ENCODE results near the gene FIP1L1. TPM values are rescaled to one million over a fixed set of nuclear protein-coding genes. Genes with fewer than 3 reads are reported as not detected.

FIP1L1 gene
- total and polyA plus RNA-seq, 2 of the 4 experiments (the other 2 are of a cell fraction) = 31.1 to 37.5 TPM

- Histone ChIP-seq H3K18ac (ENCODE audit: low read depth, low read length) (no peak overlapping the region), H3K9me1 (ENCODE audit: insufficient read depth, low read length) (peaks cover 7% of the 10 kb centered on the region), H3K9ac (ENCODE audit: low read depth, low read length) (no peak overlapping the region), H2BK15ac (ENCODE audit: low read depth, low read length) (no peak overlapping the region), H3K79me1 (ENCODE audit: low read depth in 1 of 2, low read length in 2 of 2) (peaks cover 21 to 35% of the 10 kb centered on the region in 2 experiments), H4K91ac (ENCODE audit: insufficient read depth, low read depth, low read length) (no peak overlapping the region), H3K9me3 (ENCODE audit: control insufficient read depth, insufficient read depth, low read length) (no peaks in the 10 kb centered on the region), H3K4me3 (ENCODE audit: insufficient read depth, low read depth, low read length) (no peak overlapping the region), H2BK20ac (ENCODE audit: low read depth, low read length) (no peak overlapping the region), H2BK5ac (ENCODE audit: low read depth, low read length, poor library complexity, severe bottlenecking) (no peak overlapping the region), H3K4me1 (ENCODE audit: control insufficient read depth, insufficient read depth, low read length) (peaks cover 6% of the 10 kb centered on the region), H3K14ac (replicated peaks; ENCODE audit: low read depth, low read length) (no peak overlapping the region), H2AFZ (replicated peaks; ENCODE audit: low read length, poor library complexity) (no peak overlapping the region), H3K27ac (ENCODE audit: insufficient read depth, low read length) (no peak overlapping the region), H4K5ac (ENCODE audit: low read depth, low read length) (no peak overlapping the region), H3K23ac (ENCODE audit: low read depth, low read length) (0 out of 2 replicates have a peak overlapping the region, but pooled peaks have one; percentile 23), H2AK9ac (replicated peaks; ENCODE audit: low read depth, low read length, poor library complexity) (no peak overlapping the region), H3K27me3 (ENCODE audit: control insufficient read depth, insufficient read depth, low read length) (no peaks in the 10 kb centered on the region), H3K4me2 (ENCODE audit: low read depth, low read length) (no peak overlapping the region), H4K8ac (ENCODE audit: low read depth in 2 of 2, low read length in 2 of 2) (no peak overlapping the region), H3K4ac (ENCODE audit: low read depth, low read length) (no peak overlapping the region), H3K36me3 (ENCODE audit: control insufficient read depth, insufficient read depth, low read length) (peaks cover 22% of the 10 kb centered on the region), H4K20me1 (ENCODE audit: insufficient read depth, low read length) (no peaks in the 10 kb centered on the region; the same call in 1 of the 2 replicates), H2BK120ac (ENCODE audit: low read depth, low read length) (no peak overlapping the region), H3K56ac (ENCODE audit: extremely low read depth, insufficient read depth, low read length) (no peak overlapping the region), H2AK5ac (ENCODE audit: low read depth, low read length) (no peak overlapping the region)
- ChIA-PET POLR2A (ENCODE audit: unreplicated experiment) (no interaction called here), CTCF (no interaction called here)
- in situ Hi-C loops (cut with MboI; ENCODE audit: low sequenced_read_pairs) = no loop called here
- no TSS peak for BruUV-seq (replicated peaks)
- DNase-seq (no peak), ATAC-seq (ENCODE audit: low read depth) (no peak)
- WGBS, 2 experiments (ENCODE audit: extremely low coverage in 2 of 2, insufficient read length in 1 of 2) = 86% methylated on average over 1 of the region's 3 CpGs; no CpG with 5 or more reads in 1 of the 2 experiments
- dilution Hi-C loops (cut with HindIII; ENCODE audit: low sequenced_read_pairs, unreplicated experiment) = no loop called here
- no peak for TF ChIP-seq MXI1 (IDR thresholded peaks at IDR 0.05; ENCODE audit: borderline replicate concordance, low read depth, low read length)
- no peak for TF ChIP-seq USF2 (IDR thresholded peaks at IDR 0.05; ENCODE audit: low read depth, low read length)
- TF ChIP-seq RCOR1 (IDR thresholded peaks at IDR 0.05; ENCODE audit: insufficient replicate concordance, low read length) = no peak
- no peak for TF ChIP-seq BHLHE40 (IDR thresholded peaks at IDR 0.05; ENCODE audit: low read depth, low read length)
- TF ChIP-seq RFX5 (IDR thresholded peaks at IDR 0.05; ENCODE audit: low read depth, low read length) = no peak
- no peak for TF ChIP-seq POLR2A (IDR thresholded peaks at IDR 0.05; ENCODE audit: low read depth, low read length)
- TF ChIP-seq CEBPB (IDR thresholded peaks at IDR 0.05; ENCODE audit: low read depth, low read length) = no peak
- TF ChIP-seq CHD1 (IDR thresholded peaks at IDR 0.05; ENCODE audit: low read depth, low read length) = no peak
- TF ChIP-seq MAFK (IDR thresholded peaks at IDR 0.05; ENCODE audit: low read depth, low read length) = no peak
- no peak for TF ChIP-seq FOS (IDR thresholded peaks at IDR 0.05; ENCODE audit: low read depth, low read length)
- TF ChIP-seq ELK1 (IDR thresholded peaks at IDR 0.05; ENCODE audit: borderline replicate concordance, low read depth, low read length) = no peak
- no peak for TF ChIP-seq RAD21 (IDR thresholded peaks at IDR 0.05; ENCODE audit: low read length)
- TF ChIP-seq MAZ (IDR thresholded peaks at IDR 0.05; ENCODE audit: borderline replicate concordance, low read depth, low read length) = no peak
- no peak for TF ChIP-seq CTCF (conservative IDR thresholded peaks at IDR 0.05; ENCODE audit: low read depth, low read length)
- no peak for TF ChIP-seq SMC3 (IDR thresholded peaks at IDR 0.05; ENCODE audit: low read depth, low read length)
- intact Hi-C loops (cut with micrococcal nuclease) = loop anchor here (10.0 kb wide), 1 partner anchor 261 kb away; no protein-coding TSS in a partner anchor
These were observed 78.3 kb downstream of the FIP1L1 start for GRCh38 chr4:53455766-53456165.
